OCI-LY7 (cell line): ENCODE measurements around the gene ZNF778. TPM values are rescaled to one million over a fixed set of nuclear protein-coding genes. Genes with fewer than 3 reads are reported as not detected.
"Not testable (repeated sequence)": the region's sequence is repeated elsewhere in the genome, so short reads cannot be mapped to it uniquely, and the experiment has no call there.

ENCODE experiments used
- BruUV-seq: library from RNA; stranded (reverse); fragments of 400-500 nt; replicated peaks from 2 replicates; lab custom pipeline; 2021; lab: Mats Ljungman, UMichigan
- CTCF ChIA-PET: fragments of 300-600 bp; sonication (Branson Sonifier 250); formaldehyde crosslinking; loops from one replicate; lab custom pipeline; 2022; ENCODE audit warnings: antibody characterized with exemption; ENCODE audit not compliant: unreplicated experiment; lab: Charles Lee
- POLR2A ChIA-PET: fragments of 300-600 bp; sonication (Branson Sonifier 250); formaldehyde crosslinking; loops from one replicate; lab custom pipeline; 2022; ENCODE audit warnings: antibody characterized with exemption; lab: Charles Lee
- DNase-seq: peaks from one replicate; pipeline ENCODE4 v3.0.0-alpha.2; 2015; ENCODE audit warnings: low spot score
- H2AFZ ChIP-seq: fragments of 200-600 bp; sonication (generic), shearing (Covaris generic); 2 replicates; pipeline ENCODE4 v1.6.1; 2014; ENCODE audit warnings: mild to moderate bottlenecking, antibody characterized with exemption, low read length, moderate library complexity
- H3K27ac ChIP-seq: fragments of 200-600 bp; sonication (generic); 2 replicates; pipeline ENCODE4 v1.5.1; 2014; ENCODE audit warnings: mixed run types, low read depth, mild to moderate bottlenecking, moderate library complexity, low read length, inconsistent platforms; ENCODE audit not compliant: poor library complexity, severe bottlenecking
- H3K36me3 ChIP-seq: fragments of 200-600 bp; sonication (generic); 2 replicates; pipeline ENCODE4 v1.6.1; 2014; ENCODE audit warnings: mild to moderate bottlenecking, antibody characterized with exemption, low read length, moderate library complexity, mixed read lengths; ENCODE audit not compliant: insufficient read depth
- H3K4me1 ChIP-seq: fragments of 200-600 bp; sonication (generic); 2 replicates; pipeline ENCODE4 v1.5.1; 2014; ENCODE audit warnings: mild to moderate bottlenecking, low read length; ENCODE audit not compliant: insufficient read depth, poor library complexity, severe bottlenecking
- H3K4me2 ChIP-seq: fragments of 200-600 bp; sonication (generic); 2 replicates; pipeline ENCODE4 v1.6.1; 2014; ENCODE audit warnings: mild to moderate bottlenecking, low read length
- H3K4me3 ChIP-seq: fragments of 200-600 bp; sonication (generic); 2 replicates; pipeline ENCODE4 v1.5.1; 2014; ENCODE audit warnings: mild to moderate bottlenecking, low read depth, low read length; ENCODE audit not compliant: poor library complexity, severe bottlenecking
- H3K79me2 ChIP-seq: fragments of 200-600 bp; sonication (generic); 2 replicates; pipeline ENCODE4 v1.6.1; 2016; ENCODE audit warnings: low read depth, mild to moderate bottlenecking, low read length, moderate library complexity, mixed read lengths; ENCODE audit not compliant: insufficient read depth
- H3K9me2 ChIP-seq: fragments of 200-600 bp; sonication (generic); 2 replicates; pipeline ENCODE4 v1.6.1; 2016; ENCODE audit warnings: mild to moderate bottlenecking, low read length, mixed read lengths; ENCODE audit not compliant: insufficient read depth
- H3K9me3 ChIP-seq: fragments of 200-600 bp; sonication (generic); 2 replicates; pipeline ENCODE4 v1.6.1; 2014; ENCODE audit warnings: mild to moderate bottlenecking, mixed run types, low read length, mixed read lengths
- H4K20me1 ChIP-seq: fragments of 200-600 bp; sonication (generic); 2 replicates; pipeline ENCODE4 v1.6.1; 2014; ENCODE audit warnings: mild to moderate bottlenecking, antibody characterized with exemption, low read length, moderate library complexity, mixed read lengths; ENCODE audit not compliant: insufficient read depth
- EZH2phosphoT487 ChIP-seq: fragments of 200-600 bp; sonication (generic); IDR thresholded peaks from 2 replicates; pipeline ENCODE4 v1.6.1; 2018; ENCODE audit warnings: low read depth, borderline replicate concordance, mild to moderate bottlenecking, mixed run types, antibody characterized with exemption, low read length, moderate library complexity, mixed read lengths
- intact Hi-C: fragments of 100-400 bp; cut with micrococcal nuclease; formaldehyde crosslinking; loops from one replicate; pipeline ENCODE4 v1.10.0; 2022; ENCODE audit not compliant: unreplicated experiment
- total RNA-seq, 2 experiments: library from RNA; depleted of rRNA in 1 of 2; stranded (reverse); fragments of >200 nt in 1 of 2; shearing (Covaris generic) in 1 of 2; gene quantifications; 2 replicates each; pipeline ENCODE4 v1.2.3, GENCODE V29; 2014 to 2022
- TF ChIP-seq, protein P1 (sequence below): fragments of 200-600 bp; sonication (generic); conservative IDR thresholded peaks from 2 replicates; pipeline ENCODE4 v1.5.1; 2014; ENCODE audit warnings: mild to moderate bottlenecking, antibody characterized with exemption, low read length, moderate library complexity, mixed read lengths

Gene ZNF778
- total RNA-seq, 2 experiments from 2014 or later, result 9.4 to 9.9 TPM

- Histone ChIP-seq H3K4me2 (no peak overlapping the region), H3K4me3 (no peak overlapping the region), H3K36me3 (no peaks in the 10 kb centered on the region), H3K9me2 (no peaks in the 10 kb centered on the region), H4K20me1 (no peaks in the 10 kb centered on the region), H3K9me3 (no peaks in the 10 kb centered on the region), H3K4me1 (no peaks in the 10 kb centered on the region), H3K79me2 (no peaks in the 10 kb centered on the region), H2AFZ (no peak overlapping the region), H3K27ac (no peak overlapping the region)
- ChIA-PET POLR2A (no interaction called here), CTCF (no interaction called here)
- DNase-seq, result no peak
- intact Hi-C loops, result no loop called here
- TF ChIP-seq, protein P1, sequence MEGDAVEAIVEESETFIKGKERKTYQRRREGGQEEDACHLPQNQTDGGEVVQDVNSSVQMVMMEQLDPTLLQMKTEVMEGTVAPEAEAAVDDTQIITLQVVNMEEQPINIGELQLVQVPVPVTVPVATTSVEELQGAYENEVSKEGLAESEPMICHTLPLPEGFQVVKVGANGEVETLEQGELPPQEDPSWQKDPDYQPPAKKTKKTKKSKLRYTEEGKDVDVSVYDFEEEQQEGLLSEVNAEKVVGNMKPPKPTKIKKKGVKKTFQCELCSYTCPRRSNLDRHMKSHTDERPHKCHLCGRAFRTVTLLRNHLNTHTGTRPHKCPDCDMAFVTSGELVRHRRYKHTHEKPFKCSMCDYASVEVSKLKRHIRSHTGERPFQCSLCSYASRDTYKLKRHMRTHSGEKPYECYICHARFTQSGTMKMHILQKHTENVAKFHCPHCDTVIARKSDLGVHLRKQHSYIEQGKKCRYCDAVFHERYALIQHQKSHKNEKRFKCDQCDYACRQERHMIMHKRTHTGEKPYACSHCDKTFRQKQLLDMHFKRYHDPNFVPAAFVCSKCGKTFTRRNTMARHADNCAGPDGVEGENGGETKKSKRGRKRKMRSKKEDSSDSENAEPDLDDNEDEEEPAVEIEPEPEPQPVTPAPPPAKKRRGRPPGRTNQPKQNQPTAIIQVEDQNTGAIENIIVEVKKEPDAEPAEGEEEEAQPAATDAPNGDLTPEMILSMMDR, result no peak
- no peak for TF ChIP-seq EZH2phosphoT487
- BruUV-seq, result no TSS peak
These were observed 26.2 kb upstream of the ZNF778 start for GRCh38 chr16:89191033-89191900.

DNA sequence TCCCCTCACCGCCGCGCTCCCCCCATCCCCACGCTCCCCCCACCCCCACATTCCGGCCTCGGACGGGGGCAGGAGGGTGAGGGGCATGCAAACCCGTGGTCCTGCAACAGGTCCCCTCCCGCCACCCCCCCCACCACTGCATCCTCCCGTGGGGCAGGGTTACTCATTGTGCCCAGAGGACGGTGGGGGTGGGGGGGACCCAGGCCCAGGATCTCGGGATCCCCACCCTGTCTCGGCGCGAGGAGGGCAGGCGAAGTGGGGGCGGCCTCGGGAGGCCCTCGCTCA lies 25.7 kb upstream of the ZNF778 start:
- Histone ChIP-seq H3K9me2 (no peaks in the 10 kb centered on the region), H3K9me3 (no peaks in the 10 kb centered on the region), H3K4me1 (no peaks in the 10 kb centered on the region), H3K4me2 (peak overlapping the region; percentile 50; the same call in 1 of the 2 replicates), H3K4me3 (peak overlapping the region; percentile 20), H3K79me2 (no peaks in the 10 kb centered on the region), H3K36me3 (no peaks in the 10 kb centered on the region), H3K27ac (no peak overlapping the region), H2AFZ (no peak overlapping the region), H4K20me1 (no peaks in the 10 kb centered on the region)
- ChIA-PET POLR2A (no interaction called here), CTCF (no interaction called here)
- intact Hi-C loops, result loop anchor here (2.0 kb wide), 1 partner anchor 21 kb away; the partner anchor contains the start of gene CDH15
- no peak for DNase-seq
- BruUV-seq, result no TSS peak
- TF ChIP-seq, protein P1, result no peak
- no peak for TF ChIP-seq EZH2phosphoT487

GRCh38 chr16:89192186-89192955 lies 25.1 kb upstream of the ZNF778 start:
- not testable (repeated sequence) for H3K9me2 ChIP-seq

More at GRCh38 chr16:89192186-89192955, 25.1 kb upstream of the ZNF778 start:
- not testable (repeated sequence) for H3K36me3 ChIP-seq, H3K79me2 ChIP-seq, H4K20me1 ChIP-seq, H2AFZ ChIP-seq, H3K4me1 ChIP-seq, H3K9me3 ChIP-seq, H3K27ac ChIP-seq, BruUV-seq
- peak overlapping the region; percentile 20 for H3K4me3 ChIP-seq
- H3K4me2 ChIP-seq, result peak overlapping the region; percentile 50; the same call in 1 of the 2 replicates
- intact Hi-C loops, result loop anchor here (2.0 kb wide), 1 partner anchor 22 kb away; the partner anchor contains the start of gene CDH15
- ChIA-PET POLR2A (interaction anchor here (0.5 to 1.4 kb wide), 9 partner anchors 8 to 645 kb away, joined by 3 to 10 read pairs (median 4); partner anchors contain the start of genes CDH15, ZC3H18 and ZNF778), CTCF (interaction anchor here (0.5 to 1.1 kb wide), 7 partner anchors 17 to 684 kb away, joined by 3 to 8 read pairs (median 3); partner anchors contain the start of gene CDH15)
- peak; percentile 88 for DNase-seq
